Esophagus muscularis mucosa (tissue), 3 donors: Measurements from ENCODE around the gene GATA1.

ENCODE experiments used
- POLR2AphosphoS5 ChIP-seq, 2 donors: sonication (generic); formaldehyde crosslinking; IDR thresholded peaks; one replicate each; pipeline ENCODE4 v1.6.1; 2017; ENCODE audit warnings: antibody characterized with exemption in 2 of 2
- TF ChIP-seq, protein P1 (sequence below), 3 experiments: fragments of 200-600 bp in 2 of 3; fragments of 450-650 bp in 1 of 3; sonication (generic) in 2 of 3; IDR thresholded peaks; one replicate each; pipeline ENCODE4 v1.5.1; 2017 to 2019; ENCODE audit warnings: antibody characterized with exemption in 3 of 3, mild to moderate bottlenecking in 2 of 3, moderate library complexity in 1 of 3

DNA sequence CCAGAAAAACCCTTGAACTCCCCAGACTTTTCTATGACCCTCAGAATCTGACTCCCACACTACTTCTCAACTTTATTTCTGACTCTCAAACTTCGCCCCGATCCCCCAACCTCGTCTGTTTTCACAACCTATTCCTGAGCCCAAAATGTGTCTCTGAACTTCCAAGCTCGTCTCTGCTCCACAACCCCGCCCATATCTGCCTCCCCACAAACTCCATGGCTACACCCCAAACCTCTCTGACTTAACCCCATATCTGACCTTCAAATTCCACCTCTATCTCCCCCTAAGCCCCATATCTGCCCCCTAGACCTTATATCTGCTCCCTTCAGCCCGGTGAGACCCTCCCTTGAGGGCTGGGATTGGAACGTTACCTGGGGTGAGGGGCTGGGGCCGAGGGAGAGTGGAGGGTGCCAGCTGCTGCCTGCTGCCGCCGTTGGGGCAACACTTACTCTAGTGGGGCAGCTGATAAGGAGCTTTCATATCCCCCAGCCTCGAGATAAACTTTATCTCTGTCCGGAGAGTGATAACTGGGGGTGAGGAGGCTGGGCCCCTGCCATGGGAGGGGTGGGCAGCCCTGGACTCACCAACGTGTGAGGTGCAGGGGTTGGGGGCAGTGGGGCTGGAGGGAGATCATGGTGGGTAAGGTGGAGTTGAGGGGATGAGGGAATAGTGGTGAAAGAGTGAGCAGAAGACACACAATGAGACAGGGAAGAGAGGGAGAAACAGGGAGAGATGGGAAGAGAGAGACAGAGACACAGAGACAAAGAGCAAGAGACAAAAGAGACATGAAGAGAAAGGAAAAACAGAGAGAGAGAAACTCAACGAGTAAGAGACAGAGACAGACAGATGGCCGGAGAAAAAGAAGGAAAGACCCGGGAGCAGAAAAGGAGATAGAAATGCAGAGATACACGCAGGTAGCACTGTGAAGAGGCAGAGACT lies 1.4 kb downstream of the GATA1 start:
- TF ChIP-seq POLR2AphosphoS5 (IDR thresholded peaks at IDR 0.05), result no peak
- TF ChIP-seq, protein P1, sequence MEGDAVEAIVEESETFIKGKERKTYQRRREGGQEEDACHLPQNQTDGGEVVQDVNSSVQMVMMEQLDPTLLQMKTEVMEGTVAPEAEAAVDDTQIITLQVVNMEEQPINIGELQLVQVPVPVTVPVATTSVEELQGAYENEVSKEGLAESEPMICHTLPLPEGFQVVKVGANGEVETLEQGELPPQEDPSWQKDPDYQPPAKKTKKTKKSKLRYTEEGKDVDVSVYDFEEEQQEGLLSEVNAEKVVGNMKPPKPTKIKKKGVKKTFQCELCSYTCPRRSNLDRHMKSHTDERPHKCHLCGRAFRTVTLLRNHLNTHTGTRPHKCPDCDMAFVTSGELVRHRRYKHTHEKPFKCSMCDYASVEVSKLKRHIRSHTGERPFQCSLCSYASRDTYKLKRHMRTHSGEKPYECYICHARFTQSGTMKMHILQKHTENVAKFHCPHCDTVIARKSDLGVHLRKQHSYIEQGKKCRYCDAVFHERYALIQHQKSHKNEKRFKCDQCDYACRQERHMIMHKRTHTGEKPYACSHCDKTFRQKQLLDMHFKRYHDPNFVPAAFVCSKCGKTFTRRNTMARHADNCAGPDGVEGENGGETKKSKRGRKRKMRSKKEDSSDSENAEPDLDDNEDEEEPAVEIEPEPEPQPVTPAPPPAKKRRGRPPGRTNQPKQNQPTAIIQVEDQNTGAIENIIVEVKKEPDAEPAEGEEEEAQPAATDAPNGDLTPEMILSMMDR (IDR thresholded peaks at IDR 0.05), result no peak
